Adrenal gland (tissue), 12 donors: ENCODE results near the gene SCUBE1. TPM values are rescaled to one million over a fixed set of nuclear protein-coding genes. Genes with fewer than 3 reads are reported as not detected.

Source experiments
- DNase-seq, 7 donors: peaks; one replicate each; pipeline ENCODE4 v3.0.0-alpha.2; 2019 to 2020
- H3K27ac ChIP-seq, 5 donors: fragments of 200-600 bp; sonication (generic) in 4 of 5; 1 replicate in 3 of 5; 2 replicates in 2 of 5; pipeline versions ENCODE4 v1.5.1 to v1.8.0; 2016 to 2020; ENCODE audit warnings: mild to moderate bottlenecking in 1 of 5
- H3K27me3 ChIP-seq: fragments of 200-600 bp; 2 replicates; pipeline ENCODE4 v1.8.0; 2021
- H3K36me3 ChIP-seq, 2 donors: fragments of 200-600 bp; replicated peaks in 1 of 2; 1 replicate in 1 of 2; 2 replicates in 1 of 2; pipeline versions ENCODE4 v1.5.1 to v1.8.0; 2018 to 2022
- H3K4me1 ChIP-seq, 2 donors: fragments of 200-600 bp; replicated peaks in 1 of 2; 1 replicate in 1 of 2; 2 replicates in 1 of 2; pipeline versions ENCODE4 v1.5.1 to v1.8.0; 2018 to 2021
- H3K4me3 ChIP-seq, 4 donors: fragments of 200-600 bp; sonication (generic) in 3 of 4; one replicate each; pipeline ENCODE4 v1.5.1; 2016 to 2018
- H3K9me3 ChIP-seq, 3 donors: fragments of 200-600 bp; sonication (generic) in 1 of 3; replicated peaks in 1 of 3; 1 replicate in 2 of 3; 2 replicates in 1 of 3; pipeline versions ENCODE4 v1.5.1 to v1.8.0; 2016 to 2021
- POLR2A ChIP-seq, 2 donors: fragments of 450-650 bp; IDR thresholded peaks; one replicate each; pipeline ENCODE4 v1.6.1; 2017; ENCODE audit warnings: antibody characterized with exemption in 2 of 2, mild to moderate bottlenecking in 2 of 2, moderate library complexity in 1 of 2
- WGBS, 4 donors: extraction: QIAGEN DNeasy Blood & Tissue Kit in 2 of 4; methylation state at CpG; one replicate each; pipeline versions ENCODE4 v1.1.5 to v1.1.7; 2013 to 2017; 5-methylcytosine and 5-hydroxymethylcytosine counted together
- intact Hi-C, 2 donors: fragments of 100-400 bp; cut with DNase I; formaldehyde crosslinking; loops; one replicate each; pipeline versions ENCODE4 v1.14.1 to v1.15.0; 2022 to 2023
- polyA plus RNA-seq, 3 donors: library from polyadenylated mRNA; stranded (reverse); fragments of 200-250 nt in 2 of 3; fragments of 350-450 nt in 1 of 3; fragmentation: Illumina TruSeq in 1 of 3; extraction: RNeasy Lipid Tissue Mini Kit (QIAGEN cat#74804) in 1 of 3; gene quantifications; one replicate each; pipeline ENCODE4 v1.2.3, GENCODE V29; 2013 to 2014
- total RNA-seq, 9 donors: library from RNA; depleted of rRNA in 4 of 9; stranded (reverse); fragments of >200 nt in 4 of 9; fragments of 120-200 nt in 1 of 9; fragmentation: NEBNext Ultra II Directional in 1 of 9; extraction: Animal tissue kit (Norgen Biotek cat#: 25700) in 1 of 9; gene quantifications; one replicate each; pipeline versions ENCODE4 v1.1.0 to v1.2.4, GENCODE V29; 2013 to 2023
- TF ChIP-seq, protein P1 (sequence below), 6 experiments: fragments of 450-650 bp in 4 of 6; fragments of 200-600 bp in 2 of 6; sonication (generic) in 1 of 6; IDR thresholded peaks; 1 replicate in 5 of 6; 2 replicates in 1 of 6; pipeline versions ENCODE4 v1.5.1 to v1.8.0; 2016 to 2021; ENCODE audit warnings: antibody characterized with exemption in 6 of 6, mild to moderate bottlenecking in 2 of 6, moderate library complexity in 1 of 6
- donor health status: healthy with polysubstance abuse.
- donor health status: Bipolar disorder and iron deficiency.
- donor health status: DM: yes; HTN: yes; CAD: no.
- donor health status: DM: no; HTN: no; CAD: no.
- donor health status: DM: no; HTN: no; CAD: no.
- donor health status: DM: yes; HTN: yes; CAD: no.

The SCUBE1 gene
- total and polyA plus RNA-seq, 12 donors, result 1.4 to 34.0 (median 8.8) TPM

GRCh38 chr22:43180670-43181069 lies 162.5 kb downstream of the SCUBE1 start:
- peaks cover 0 to 17% of the 10 kb centered on the region in 2 donors for H3K36me3 ChIP-seq
- no peak for TF ChIP-seq POLR2A (IDR thresholded peaks at IDR 0.05)
- TF ChIP-seq, protein P1, sequence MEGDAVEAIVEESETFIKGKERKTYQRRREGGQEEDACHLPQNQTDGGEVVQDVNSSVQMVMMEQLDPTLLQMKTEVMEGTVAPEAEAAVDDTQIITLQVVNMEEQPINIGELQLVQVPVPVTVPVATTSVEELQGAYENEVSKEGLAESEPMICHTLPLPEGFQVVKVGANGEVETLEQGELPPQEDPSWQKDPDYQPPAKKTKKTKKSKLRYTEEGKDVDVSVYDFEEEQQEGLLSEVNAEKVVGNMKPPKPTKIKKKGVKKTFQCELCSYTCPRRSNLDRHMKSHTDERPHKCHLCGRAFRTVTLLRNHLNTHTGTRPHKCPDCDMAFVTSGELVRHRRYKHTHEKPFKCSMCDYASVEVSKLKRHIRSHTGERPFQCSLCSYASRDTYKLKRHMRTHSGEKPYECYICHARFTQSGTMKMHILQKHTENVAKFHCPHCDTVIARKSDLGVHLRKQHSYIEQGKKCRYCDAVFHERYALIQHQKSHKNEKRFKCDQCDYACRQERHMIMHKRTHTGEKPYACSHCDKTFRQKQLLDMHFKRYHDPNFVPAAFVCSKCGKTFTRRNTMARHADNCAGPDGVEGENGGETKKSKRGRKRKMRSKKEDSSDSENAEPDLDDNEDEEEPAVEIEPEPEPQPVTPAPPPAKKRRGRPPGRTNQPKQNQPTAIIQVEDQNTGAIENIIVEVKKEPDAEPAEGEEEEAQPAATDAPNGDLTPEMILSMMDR (IDR thresholded peaks at IDR 0.05), result no peak
- H3K4me3 ChIP-seq, result no peak overlapping the region
- no peak overlapping the region for H3K27ac ChIP-seq
- no peaks in the 10 kb centered on the region for H3K27me3 ChIP-seq
- H3K9me3 ChIP-seq, result no peaks in the 10 kb centered on the region
- intact Hi-C loops, result no loop called here
- peaks cover 12 to 21% of the 10 kb centered on the region in 2 donors for H3K4me1 ChIP-seq
- DNase-seq, result no peak
- WGBS, 4 donors, result 92 to 100% (median 95%) methylated on average over 7 to 15 of the region's 15 CpGs

- 96 to 98% (median 97%) methylated on average over 14 to 15 of the region's 15 CpGs for WGBS, 4 donors
- Histone ChIP-seq H3K9me3 (no peaks in the 10 kb centered on the region), H3K27ac (no peak overlapping the region), H3K4me1 (peaks cover 8 to 15% of the 10 kb centered on the region in 2 donors), H3K4me3 (no peak overlapping the region), H3K36me3 (peaks cover 0 to 24% of the 10 kb centered on the region in 2 donors), H3K27me3 (no peaks in the 10 kb centered on the region)
- TF ChIP-seq, protein P1 (IDR thresholded peaks at IDR 0.05), result no peak
- TF ChIP-seq POLR2A (IDR thresholded peaks at IDR 0.05), result no peak
- DNase-seq, result no peak
- intact Hi-C loops, result no loop called here
These were observed 163.3 kb downstream of the SCUBE1 start for GRCh38 chr22:43179911-43180195.

DNA sequence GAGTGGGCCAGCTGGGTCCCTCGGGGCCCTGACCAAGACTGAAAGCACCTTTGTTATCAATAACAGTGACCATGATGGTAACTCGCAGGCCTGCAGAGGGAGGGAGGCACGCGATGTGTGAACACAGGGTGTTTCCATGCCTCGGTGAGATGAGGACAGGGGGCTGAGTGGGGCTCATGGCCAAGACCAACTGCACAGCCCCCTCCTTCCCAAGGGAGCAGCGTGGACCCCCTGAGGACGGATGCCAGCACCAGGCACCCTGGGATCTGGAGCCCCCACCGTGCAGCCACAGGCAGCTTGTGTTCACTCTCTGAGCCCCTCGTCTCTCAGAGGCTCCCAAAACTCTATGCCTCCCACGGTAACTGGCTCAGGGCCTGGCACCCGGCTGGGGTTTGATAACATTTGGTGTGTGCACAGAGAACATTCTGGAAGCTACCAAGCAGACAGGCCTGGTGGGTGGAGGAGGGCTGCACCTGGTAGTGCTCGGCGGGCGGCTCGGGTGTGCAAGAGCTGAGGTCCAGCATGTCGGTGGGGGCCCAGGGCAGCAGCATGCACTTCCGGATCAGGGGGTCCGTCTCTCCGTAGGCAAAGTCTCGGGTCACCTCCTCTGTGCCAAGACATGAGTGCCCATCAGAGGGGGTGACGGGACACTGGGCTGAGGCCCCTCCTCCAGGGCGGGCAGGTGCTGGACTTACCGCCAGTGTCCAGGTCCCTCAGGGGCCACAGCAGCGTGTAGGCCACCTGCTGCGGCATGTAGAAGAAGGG lies 163.8 kb downstream of the SCUBE1 start:
- TF ChIP-seq, protein P1 (IDR thresholded peaks at IDR 0.05), result no peak
- TF ChIP-seq POLR2A (IDR thresholded peaks at IDR 0.05), result no peak
- peaks cover 0 to 30% of the 10 kb centered on the region in 2 donors for H3K36me3 ChIP-seq
- H3K27me3 ChIP-seq, result no peaks in the 10 kb centered on the region
- no peaks in the 10 kb centered on the region for H3K9me3 ChIP-seq
- intact Hi-C loops, result no loop called here
- H3K27ac ChIP-seq, result no peak overlapping the region
- H3K4me1 ChIP-seq, result peaks cover 8 to 10% of the 10 kb centered on the region in 2 donors
- no peak overlapping the region for H3K4me3 ChIP-seq
- DNase-seq, result no peak
- 90 to 94% (median 93%) methylated on average over 12 to 25 of the region's 25 CpGs for WGBS, 4 donors

DNA sequence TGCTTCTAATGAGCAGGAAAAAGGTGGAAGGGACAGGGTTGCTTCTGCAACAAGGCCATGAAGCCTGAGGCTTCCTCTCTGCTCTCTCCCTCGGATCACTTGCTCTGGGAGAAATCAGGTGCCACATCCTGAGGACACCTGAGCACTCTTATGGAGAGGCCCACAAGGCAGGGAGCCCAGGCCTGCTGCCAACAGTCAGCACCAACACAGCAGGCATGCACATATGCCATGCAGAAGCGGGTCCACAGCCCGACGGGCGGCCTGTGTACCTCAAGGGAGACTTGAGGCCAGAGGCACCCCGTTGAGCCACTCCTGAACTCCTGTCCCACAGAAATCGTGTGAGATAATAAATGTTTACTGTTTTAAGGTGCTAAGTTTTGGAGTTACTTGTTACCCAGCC lies 165.7 kb downstream of the SCUBE1 start:
- TF ChIP-seq, protein P1 (IDR thresholded peaks at IDR 0.05), result no peak
- no peak for TF ChIP-seq POLR2A (IDR thresholded peaks at IDR 0.05)
- intact Hi-C loops, result no loop called here
- Histone ChIP-seq H3K36me3 (peaks cover 0 to 47% of the 10 kb centered on the region in 2 donors), H3K9me3 (no peaks in the 10 kb centered on the region), H3K27me3 (no peaks in the 10 kb centered on the region), H3K27ac (no peak overlapping the region), H3K4me1 (no peaks in the 10 kb centered on the region), H3K4me3 (no peak overlapping the region)
- no peak for DNase-seq
- WGBS, 4 donors, result 87 to 95% (median 93%) methylated on average over 7 of the region's 7 CpGs
